GM12865 (cell line): Measurements from ENCODE around the gene LNX1.

Source experiments
- DNase-seq: peaks from one replicate; pipeline ENCODE4 v3.0.0; 2010; ENCODE audit warnings: low read depth
- H3K4me3 ChIP-seq: 2 replicates; pipeline ENCODE4 v1.5.1; 2011; ENCODE audit warnings: mild to moderate bottlenecking, low read depth, low read length, control low read depth
- CTCF ChIP-seq: IDR thresholded peaks from 2 replicates; pipeline ENCODE4 v1.5.1; 2011; ENCODE audit warnings: low read length, control low read depth, low read depth, inconsistent platforms; ENCODE audit not compliant: insufficient read depth; ENCODE audit errors: missing control alignments

The LNX1 gene

GRCh38 chr4:53576071-53576617 lies 15.1 kb downstream of the LNX1 start:
- no peak overlapping the region for H3K4me3 ChIP-seq
- no peak for DNase-seq
- TF ChIP-seq CTCF = no peak

GRCh38 chr4:53575552-53575951 lies 15.7 kb downstream of the LNX1 start:
- no peak for TF ChIP-seq CTCF
- DNase-seq = no peak

GRCh38 chr4:53574528-53574927 lies 16.8 kb downstream of the LNX1 start:
- H3K4me3 ChIP-seq = no peak overlapping the region
- no peak for TF ChIP-seq CTCF
- no peak for DNase-seq

More at GRCh38 chr4:53575552-53575951, 15.7 kb downstream of the LNX1 start:
- no peak overlapping the region for H3K4me3 ChIP-seq

GRCh38 chr4:53573696-53574095 lies 17.6 kb downstream of the LNX1 start:
- DNase-seq = no peak

GRCh38 chr4:53572600-53572994 lies 18.7 kb downstream of the LNX1 start:
- TF ChIP-seq CTCF = no peak
- no peak overlapping the region for H3K4me3 ChIP-seq
- DNase-seq = no peak

More at GRCh38 chr4:53573696-53574095, 17.6 kb downstream of the LNX1 start:
- no peak overlapping the region for H3K4me3 ChIP-seq
- no peak for TF ChIP-seq CTCF

- TF ChIP-seq CTCF = no peak
- no peak for DNase-seq
- no peak overlapping the region for H3K4me3 ChIP-seq
Observed at GRCh38 chr4:53571936-53572599, 19.2 kb downstream of the LNX1 start.

- H3K4me3 ChIP-seq = no peak overlapping the region
- peak; percentile 61 for DNase-seq
- TF ChIP-seq CTCF = no peak
Observed at GRCh38 chr4:53563824-53564223, 27.5 kb downstream of the LNX1 start.
